ENCODE measurements around the gene METRN. TPM values are rescaled to one million over a fixed set of nuclear protein-coding genes. Genes with fewer than 3 reads are reported as not detected.

Gene METRN
- total and polyA plus RNA-seq, 3 donors from 2014 or later, result 21.0 to 50.6 (median 34.9) TPM

- H3K4me3 ChIP-seq, result no peak overlapping the region
- no peaks in the 10 kb centered on the region for H3K36me3 ChIP-seq (ENCODE audit: low read depth, missing control alignments)
- no peak overlapping the region for H3K27ac ChIP-seq
- TF ChIP-seq POLR2A (IDR thresholded peaks at IDR 0.05) (no peak), CTCF (IDR thresholded peaks at IDR 0.05) (peak in 1 of 3 experiments; percentile 6)
- 83 to 84% methylated on average over 3 to 21 of the region's 21 CpGs for WGBS, 2 donors
- peaks cover 14% of the 10 kb centered on the region for H3K4me1 ChIP-seq
- no peaks in the 10 kb centered on the region for H3K27me3 ChIP-seq
- H3K9me3 ChIP-seq, result no peaks in the 10 kb centered on the region
- no peak for DNase-seq
- intact Hi-C loops (cut with DNase I; ENCODE audit: low total_unique reads), result no loop called here
Measured at GRCh38 chr16:743794-744500, 29.0 kb downstream of the METRN start.

- Histone ChIP-seq H3K4me1 (peaks cover 5% of the 10 kb centered on the region), H3K27me3 (no peaks in the 10 kb centered on the region), H3K4me3 (no peak overlapping the region), H3K9me3 (no peaks in the 10 kb centered on the region), H3K27ac (no peak overlapping the region), H3K36me3 (ENCODE audit: low read depth, missing control alignments) (no peaks in the 10 kb centered on the region)
- intact Hi-C loops (cut with DNase I; ENCODE audit: low total_unique reads), result no loop called here
- 28 to 31% methylated on average over 4 to 14 of the region's 14 CpGs for WGBS, 2 donors
- no peak for DNase-seq
- TF ChIP-seq POLR2A (IDR thresholded peaks at IDR 0.05), result no peak
- no peak for TF ChIP-seq CTCF (IDR thresholded peaks at IDR 0.05)
Measured at GRCh38 chr16:745739-746138, 30.8 kb downstream of the METRN start.

- H3K9me3 ChIP-seq, result no peaks in the 10 kb centered on the region
- no peaks in the 10 kb centered on the region for H3K4me1 ChIP-seq
- intact Hi-C loops (cut with DNase I; ENCODE audit: low total_unique reads), result no loop called here
- no peak overlapping the region for H3K27ac ChIP-seq
- no peaks in the 10 kb centered on the region for H3K36me3 ChIP-seq (ENCODE audit: low read depth, missing control alignments)
- TF ChIP-seq CTCF (IDR thresholded peaks at IDR 0.05) (no peak), POLR2A (IDR thresholded peaks at IDR 0.05) (no peak)
- WGBS, 2 donors, result 74 to 78% methylated on average over 3 to 13 of the region's 13 CpGs
- H3K27me3 ChIP-seq, result no peaks in the 10 kb centered on the region
- no peak overlapping the region for H3K4me3 ChIP-seq
- DNase-seq, result no peak
Measured at GRCh38 chr16:746637-747036, 31.7 kb downstream of the METRN start.

GRCh38 chr16:747978-748746, 33.2 kb downstream of the METRN start:
- TF ChIP-seq CTCF (IDR thresholded peaks at IDR 0.05) (no peak), POLR2A (IDR thresholded peaks at IDR 0.05) (no peak)
- Histone ChIP-seq H3K27ac (no peak overlapping the region), H3K4me1 (no peaks in the 10 kb centered on the region), H3K4me3 (no peak overlapping the region), H3K27me3 (no peaks in the 10 kb centered on the region), H3K36me3 (ENCODE audit: low read depth, missing control alignments) (no peaks in the 10 kb centered on the region), H3K9me3 (no peaks in the 10 kb centered on the region)
- no peak for DNase-seq
- intact Hi-C loops (cut with DNase I; ENCODE audit: low total_unique reads), result no loop called here
- WGBS, 2 donors, result 80 to 83% methylated on average over 35 to 38 of the region's 39 CpGs
